ENCODE results near the gene WAPL.
"Not testable (repeated sequence)": the region's sequence is repeated elsewhere in the genome, so short reads cannot be mapped to it uniquely, and the experiment has no call there.

Gene WAPL

GRCh38 chr10:86521678-86522509 lies at the start of gene WAPL:
Gene WAPL, minus strand, starts transcription at chr10:86521792. Its CDS starts 3,723 bp downstream, at chr10:86518069.
- peak; percentile 50 for DNase-seq (ENCODE audit: low read depth)
- peak within 1 kb of the TSS; percentile 76 for H3K4me3 ChIP-seq (ENCODE audit: low read depth, low read length)
- TF ChIP-seq, protein P1, sequence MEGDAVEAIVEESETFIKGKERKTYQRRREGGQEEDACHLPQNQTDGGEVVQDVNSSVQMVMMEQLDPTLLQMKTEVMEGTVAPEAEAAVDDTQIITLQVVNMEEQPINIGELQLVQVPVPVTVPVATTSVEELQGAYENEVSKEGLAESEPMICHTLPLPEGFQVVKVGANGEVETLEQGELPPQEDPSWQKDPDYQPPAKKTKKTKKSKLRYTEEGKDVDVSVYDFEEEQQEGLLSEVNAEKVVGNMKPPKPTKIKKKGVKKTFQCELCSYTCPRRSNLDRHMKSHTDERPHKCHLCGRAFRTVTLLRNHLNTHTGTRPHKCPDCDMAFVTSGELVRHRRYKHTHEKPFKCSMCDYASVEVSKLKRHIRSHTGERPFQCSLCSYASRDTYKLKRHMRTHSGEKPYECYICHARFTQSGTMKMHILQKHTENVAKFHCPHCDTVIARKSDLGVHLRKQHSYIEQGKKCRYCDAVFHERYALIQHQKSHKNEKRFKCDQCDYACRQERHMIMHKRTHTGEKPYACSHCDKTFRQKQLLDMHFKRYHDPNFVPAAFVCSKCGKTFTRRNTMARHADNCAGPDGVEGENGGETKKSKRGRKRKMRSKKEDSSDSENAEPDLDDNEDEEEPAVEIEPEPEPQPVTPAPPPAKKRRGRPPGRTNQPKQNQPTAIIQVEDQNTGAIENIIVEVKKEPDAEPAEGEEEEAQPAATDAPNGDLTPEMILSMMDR (IDR thresholded peaks at IDR 0.05; ENCODE audit: control insufficient read depth, extremely low read depth, insufficient read depth): no peak

- no peak for DNase-seq (ENCODE audit: low read depth)
- TF ChIP-seq, protein P1 (IDR thresholded peaks at IDR 0.05; ENCODE audit: control insufficient read depth, extremely low read depth, insufficient read depth): no peak
- no peak overlapping the region for H3K4me3 ChIP-seq (ENCODE audit: low read depth, low read length)
Measured at GRCh38 chr10:86569335-86569734, 47.7 kb upstream of the WAPL start.

- H3K4me3 ChIP-seq (ENCODE audit: low read depth, low read length); DNase-seq (ENCODE audit: low read depth): not testable (repeated sequence)
Measured at GRCh38 chr10:86566518-86566917, 44.9 kb upstream of the WAPL start.

DNA sequence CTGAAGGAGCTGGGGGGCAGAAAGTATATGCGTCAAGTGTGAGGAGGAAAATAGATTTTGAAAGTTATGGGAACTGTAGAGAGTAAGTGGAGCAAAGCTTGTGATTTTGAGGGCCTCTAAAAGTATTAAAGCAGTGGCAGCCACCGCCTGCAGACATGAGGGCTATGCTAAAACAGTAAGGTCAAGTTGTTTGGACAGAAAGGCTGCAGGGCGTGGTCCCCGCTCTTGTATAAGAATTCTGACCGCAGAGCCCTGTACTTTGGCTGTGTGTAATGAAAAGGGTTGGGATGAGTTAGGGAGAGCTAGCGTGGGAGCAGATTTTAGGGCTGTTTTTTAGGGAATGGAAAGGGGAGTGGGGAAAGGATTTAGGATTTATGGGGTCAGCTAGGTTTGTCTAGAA lies 41.7 kb upstream of the WAPL start:
- not testable (repeated sequence) for DNase-seq (ENCODE audit: low read depth); H3K4me3 ChIP-seq (ENCODE audit: low read depth, low read length)

GRCh38 chr10:86558695-86559094 lies 37.1 kb upstream of the WAPL start:
- not testable (repeated sequence) for H3K4me3 ChIP-seq (ENCODE audit: low read depth, low read length); DNase-seq (ENCODE audit: low read depth)

GRCh38 chr10:86556933-86557649 lies 35.5 kb upstream of the WAPL start:
- no peak for DNase-seq (ENCODE audit: low read depth)

GRCh38 chr10:86556532-86556931 lies 34.9 kb upstream of the WAPL start:
- peak; percentile 75 for DNase-seq (ENCODE audit: low read depth)
- TF ChIP-seq, protein P1 (IDR thresholded peaks at IDR 0.05; ENCODE audit: control insufficient read depth, extremely low read depth, insufficient read depth): no peak

More at GRCh38 chr10:86556933-86557649, 35.5 kb upstream of the WAPL start:
- TF ChIP-seq, protein P1 (IDR thresholded peaks at IDR 0.05; ENCODE audit: control insufficient read depth, extremely low read depth, insufficient read depth): no peak
- no peak overlapping the region for H3K4me3 ChIP-seq (ENCODE audit: low read depth, low read length)

DNA sequence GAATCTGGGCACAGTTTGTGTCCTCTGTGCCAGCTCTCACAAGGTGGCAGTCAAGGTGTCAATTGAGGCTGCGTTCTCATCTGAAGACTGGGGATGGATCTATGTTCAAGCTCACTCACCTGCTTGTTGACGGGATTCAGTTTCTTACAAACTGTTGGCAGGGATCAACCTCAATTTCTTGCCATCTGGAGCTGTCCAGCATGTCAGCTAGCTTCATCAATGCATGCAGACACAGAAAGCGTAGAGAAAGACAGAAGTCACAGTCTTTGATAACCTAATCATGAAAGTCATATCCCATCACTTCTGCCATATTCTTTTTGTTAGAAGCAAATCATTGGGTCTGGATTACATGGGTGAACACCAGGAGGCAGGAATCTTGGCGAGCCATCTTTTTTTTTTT lies 32.0 kb upstream of the WAPL start:
- no peak overlapping the region for H3K4me3 ChIP-seq (ENCODE audit: low read depth, low read length)
- TF ChIP-seq, protein P1 (IDR thresholded peaks at IDR 0.05; ENCODE audit: control insufficient read depth, extremely low read depth, insufficient read depth): no peak
- no peak for DNase-seq (ENCODE audit: low read depth)

More at GRCh38 chr10:86556532-86556931, 34.9 kb upstream of the WAPL start:
- no peak overlapping the region for H3K4me3 ChIP-seq (ENCODE audit: low read depth, low read length)

Data from LNCaP clone FGC (cell line).